ENCODE data around the gene GALNT18.

Gene GALNT18

GRCh38 chr11:11525283-11525682 lies 96.5 kb downstream of the GALNT18 start:
- DNase-seq = no peak

GRCh38 chr11:11524436-11525061 lies 97.3 kb downstream of the GALNT18 start:
- DNase-seq = no peak

GRCh38 chr11:11522591-11522990 lies 99.2 kb downstream of the GALNT18 start:
- no peak for DNase-seq

GRCh38 chr11:11521306-11522002 lies 100.4 kb downstream of the GALNT18 start:
- DNase-seq = no peak

- no peak for DNase-seq
Measured at GRCh38 chr11:11520231-11521015, 101.4 kb downstream of the GALNT18 start.

- no peak for DNase-seq
Measured at GRCh38 chr11:11519184-11519583, 102.6 kb downstream of the GALNT18 start.

GRCh38 chr11:11514246-11514645 lies 107.6 kb downstream of the GALNT18 start:
- DNase-seq = no peak

- DNase-seq = no peak
Measured at GRCh38 chr11:11513422-11513821, 108.4 kb downstream of the GALNT18 start.

- no peak for DNase-seq
Measured at GRCh38 chr11:11512929-11513328, 108.9 kb downstream of the GALNT18 start.

- no peak for DNase-seq
Measured at GRCh38 chr11:11512502-11512901, 109.3 kb downstream of the GALNT18 start.

- DNase-seq = no peak
Measured at GRCh38 chr11:11512090-11512489, 109.7 kb downstream of the GALNT18 start.

GRCh38 chr11:11510939-11511338 lies 110.9 kb downstream of the GALNT18 start:
- DNase-seq = no peak

GRCh38 chr11:11505692-11506091 lies 116.1 kb downstream of the GALNT18 start:
- no peak for DNase-seq

GRCh38 chr11:11505190-11505589 lies 116.6 kb downstream of the GALNT18 start:
- DNase-seq = no peak

- no peak for DNase-seq
Measured at GRCh38 chr11:11504071-11504470, 117.7 kb downstream of the GALNT18 start.

GRCh38 chr11:11502263-11502861 lies 119.4 kb downstream of the GALNT18 start:
- DNase-seq = no peak

- DNase-seq = no peak
Measured at GRCh38 chr11:11501546-11502262, 120.1 kb downstream of the GALNT18 start.

- DNase-seq = no peak
Measured at GRCh38 chr11:11500744-11501487, 120.9 kb downstream of the GALNT18 start.

- DNase-seq = no peak
Measured at GRCh38 chr11:11499300-11499699, 122.5 kb downstream of the GALNT18 start.

- no peak for DNase-seq
Measured at GRCh38 chr11:11498195-11498594, 123.6 kb downstream of the GALNT18 start.

GRCh38 chr11:11496879-11497278 lies 124.9 kb downstream of the GALNT18 start:
- no peak for DNase-seq

GRCh38 chr11:11494348-11494747 lies 127.5 kb downstream of the GALNT18 start:
- no peak for DNase-seq
